ENCODE data around the gene SCN4A.

GRCh38 chr17:63997341-63998048 lies 24.8 kb upstream of the SCN4A start:
- TF ChIP-seq CTCF (IDR thresholded peaks at IDR 0.05) (no peak), POLR2AphosphoS5 (IDR thresholded peaks at IDR 0.05) (peak in 1 of 3 donors; percentile 17), POLR2A (IDR thresholded peaks at IDR 0.05) (no peak)

Measured in breast epithelium (tissue), 3 donors.